Esophagus muscularis mucosa (tissue), 4 donors: ENCODE measurements around the gene MYO10. TPM values are rescaled to one million over a fixed set of nuclear protein-coding genes. Genes with fewer than 3 reads are reported as not detected.

ENCODE experiments used
- DNase-seq: peaks from one replicate; pipeline ENCODE4 v3.0.0-alpha.2; 2017; ENCODE audit errors: extremely low spot score
- H3K27ac ChIP-seq, 4 donors: fragments of 200-600 bp; sonication (generic); replicated peaks in 1 of 4; 1 replicate in 3 of 4; 2 replicates in 1 of 4; pipeline ENCODE4 v1.5.1; 2016 to 2019; ENCODE audit warnings: mild to moderate bottlenecking in 1 of 4
- H3K27me3 ChIP-seq, 4 donors: fragments of 200-600 bp; sonication (generic); one replicate each; pipeline versions ENCODE4 v1.5.1 to v1.6.0; 2016 to 2019
- H3K36me3 ChIP-seq, 4 donors: fragments of 200-600 bp; sonication (generic); one replicate each; pipeline ENCODE4 v1.5.1; 2016 to 2019
- H3K4me1 ChIP-seq, 4 donors: fragments of 200-600 bp; sonication (generic); one replicate each; pipeline ENCODE4 v1.5.1; 2016 to 2019
- H3K4me3 ChIP-seq, 4 donors: fragments of 200-600 bp; sonication (generic); 1 replicate in 2 of 4; 2 replicates in 2 of 4; pipeline ENCODE4 v1.5.1; 2016 to 2019; ENCODE audit warnings: mild to moderate bottlenecking in 4 of 4, moderate library complexity in 1 of 4
- H3K9me3 ChIP-seq, 4 donors: fragments of 200-600 bp; sonication (generic); 1 replicate in 3 of 4; 2 replicates in 1 of 4; pipeline ENCODE4 v1.5.1; 2016 to 2019
- CTCF ChIP-seq, 3 experiments: fragments of 200-600 bp in 2 of 3; fragments of 450-650 bp in 1 of 3; sonication (generic) in 2 of 3; IDR thresholded peaks; one replicate each; pipeline ENCODE4 v1.5.1; 2017 to 2019; ENCODE audit warnings: antibody characterized with exemption in 3 of 3, mild to moderate bottlenecking in 2 of 3, moderate library complexity in 1 of 3
- EP300 ChIP-seq: sonication (generic); formaldehyde crosslinking; IDR thresholded peaks from one replicate; pipeline ENCODE4 v1.6.1; 2017; ENCODE audit warnings: antibody characterized with exemption
- POLR2A ChIP-seq: fragments of 450-650 bp; IDR thresholded peaks from one replicate; pipeline ENCODE4 v1.6.1; 2017; ENCODE audit warnings: antibody characterized with exemption, moderate library complexity, mild to moderate bottlenecking, low read depth
- POLR2AphosphoS5 ChIP-seq, 2 donors: sonication (generic); formaldehyde crosslinking; IDR thresholded peaks; one replicate each; pipeline ENCODE4 v1.6.1; 2017; ENCODE audit warnings: antibody characterized with exemption in 2 of 2
- WGBS: methylation state at CpG from one replicate; pipeline ENCODE4 v1.1.5; 2018; 5-methylcytosine and 5-hydroxymethylcytosine counted together
- intact Hi-C: fragments of 100-400 bp; cut with DNase I; formaldehyde crosslinking; loops from one replicate; pipeline ENCODE4 v1.15.1; 2023
- total RNA-seq, 4 donors: library from RNA; depleted of rRNA; stranded (reverse); fragments of >200 nt; gene quantifications; one replicate each; pipeline versions ENCODE4 v1.1.0 to v1.2.1, GENCODE V29; 2016

The MYO10 gene
- total RNA-seq, 4 donors from 2014 or later = 7.1 to 9.3 (median 7.8) TPM

- H3K36me3 ChIP-seq = no peaks in the 10 kb centered on the region
- intact Hi-C loops = no loop called here
- no peak overlapping the region for H3K27ac ChIP-seq
- no peaks in the 10 kb centered on the region for H3K4me1 ChIP-seq
- no peaks in the 10 kb centered on the region for H3K27me3 ChIP-seq
- no peak for DNase-seq
- no peak overlapping the region for H3K4me3 ChIP-seq
- 97% methylated on average over 3 of the region's 3 CpGs for WGBS
- H3K9me3 ChIP-seq = no peaks in the 10 kb centered on the region
- TF ChIP-seq CTCF (IDR thresholded peaks at IDR 0.05) (no peak), POLR2A (no peak), POLR2AphosphoS5 (IDR thresholded peaks at IDR 0.05) (no peak), EP300 (no peak)
Observed at GRCh38 chr5:16867577-16867953, 68.5 kb downstream of the MYO10 start.

GRCh38 chr5:16866795-16867576 lies 69.1 kb downstream of the MYO10 start:
- Histone ChIP-seq H3K27ac (no peak overlapping the region), H3K36me3 (no peaks in the 10 kb centered on the region), H3K9me3 (no peaks in the 10 kb centered on the region), H3K4me1 (no peaks in the 10 kb centered on the region), H3K4me3 (no peak overlapping the region), H3K27me3 (no peaks in the 10 kb centered on the region)
- TF ChIP-seq CTCF (IDR thresholded peaks at IDR 0.05) = no peak
- no peak for TF ChIP-seq POLR2AphosphoS5 (IDR thresholded peaks at IDR 0.05)
- no peak for TF ChIP-seq POLR2A
- DNase-seq = no peak
- WGBS = 70% methylated on average over 15 of the region's 17 CpGs
- intact Hi-C loops = no loop called here

DNA sequence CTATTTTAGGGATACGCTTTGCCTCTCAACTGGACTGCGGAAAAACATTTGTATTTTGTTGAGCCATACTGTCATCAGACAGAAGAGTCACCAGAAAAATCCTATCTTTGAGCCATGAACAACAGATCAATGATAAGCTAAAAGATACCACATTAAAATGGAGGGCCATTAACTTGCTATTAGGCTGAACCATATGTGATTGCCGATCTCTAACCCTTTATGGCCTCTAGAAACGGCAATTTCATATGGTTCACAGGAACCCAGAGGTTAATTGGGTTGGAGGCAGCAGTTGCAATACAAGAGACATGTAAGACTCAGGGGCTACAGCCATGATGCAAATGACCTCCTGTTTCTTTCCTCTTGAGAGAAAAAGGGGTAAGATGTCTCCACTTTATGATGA lies 69.8 kb downstream of the MYO10 start:
- H3K27me3 ChIP-seq = no peaks in the 10 kb centered on the region
- no peak for TF ChIP-seq CTCF (IDR thresholded peaks at IDR 0.05)
- no peak for TF ChIP-seq POLR2AphosphoS5 (IDR thresholded peaks at IDR 0.05)
- no peak for TF ChIP-seq POLR2A
- no peak for TF ChIP-seq EP300
- intact Hi-C loops = no loop called here
- no peaks in the 10 kb centered on the region for H3K36me3 ChIP-seq
- no peaks in the 10 kb centered on the region for H3K4me1 ChIP-seq
- no peaks in the 10 kb centered on the region for H3K9me3 ChIP-seq
- no peak overlapping the region for H3K27ac ChIP-seq
- no peak for DNase-seq
- 96% methylated on average over 4 of the region's 4 CpGs for WGBS
- no peak overlapping the region for H3K4me3 ChIP-seq

DNA sequence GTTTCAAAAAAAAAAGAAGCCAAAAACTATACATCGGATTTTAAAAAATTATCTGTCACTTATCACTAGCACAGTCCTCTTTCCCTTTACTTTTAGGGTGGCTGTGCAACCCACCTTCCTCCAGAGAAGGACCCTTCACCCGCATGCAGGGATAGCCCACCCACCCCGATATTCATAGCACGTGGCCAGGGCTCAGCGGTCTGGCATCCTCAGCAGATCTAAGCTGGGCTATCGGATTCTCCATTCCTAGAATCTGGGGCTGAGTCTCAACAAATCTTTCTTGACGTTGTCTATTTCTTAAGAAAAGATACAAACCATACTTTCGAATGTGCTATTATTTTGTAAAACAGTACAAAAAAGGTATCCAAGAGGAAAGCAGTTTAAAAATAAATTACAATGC lies 70.9 kb downstream of the MYO10 start:
- Histone ChIP-seq H3K27ac (no peak overlapping the region), H3K36me3 (no peaks in the 10 kb centered on the region), H3K27me3 (no peaks in the 10 kb centered on the region), H3K9me3 (no peaks in the 10 kb centered on the region), H3K4me1 (no peaks in the 10 kb centered on the region), H3K4me3 (no peak overlapping the region)
- intact Hi-C loops = no loop called here
- DNase-seq = no peak
- WGBS = 80% methylated on average over 8 of the region's 8 CpGs
- TF ChIP-seq POLR2A = no peak

- no peak for TF ChIP-seq EP300
- TF ChIP-seq POLR2AphosphoS5 (IDR thresholded peaks at IDR 0.05) = no peak
- TF ChIP-seq POLR2A = no peak
- no peak for TF ChIP-seq CTCF (IDR thresholded peaks at IDR 0.05)
- H3K36me3 ChIP-seq = no peaks in the 10 kb centered on the region
- no peak for DNase-seq
- no peaks in the 10 kb centered on the region for H3K27me3 ChIP-seq
- intact Hi-C loops = no loop called here
- H3K4me1 ChIP-seq = no peaks in the 10 kb centered on the region
- 79% methylated on average over 4 of the region's 4 CpGs for WGBS
- H3K27ac ChIP-seq = no peak overlapping the region
- H3K9me3 ChIP-seq = peaks cover 0 to under 1% (median 0%) of the 10 kb centered on the region in 4 donors
- no peak overlapping the region for H3K4me3 ChIP-seq
Observed at GRCh38 chr5:16864631-16865131, 71.4 kb downstream of the MYO10 start.
